Measurements from ENCODE around the gene CS.

DNA sequence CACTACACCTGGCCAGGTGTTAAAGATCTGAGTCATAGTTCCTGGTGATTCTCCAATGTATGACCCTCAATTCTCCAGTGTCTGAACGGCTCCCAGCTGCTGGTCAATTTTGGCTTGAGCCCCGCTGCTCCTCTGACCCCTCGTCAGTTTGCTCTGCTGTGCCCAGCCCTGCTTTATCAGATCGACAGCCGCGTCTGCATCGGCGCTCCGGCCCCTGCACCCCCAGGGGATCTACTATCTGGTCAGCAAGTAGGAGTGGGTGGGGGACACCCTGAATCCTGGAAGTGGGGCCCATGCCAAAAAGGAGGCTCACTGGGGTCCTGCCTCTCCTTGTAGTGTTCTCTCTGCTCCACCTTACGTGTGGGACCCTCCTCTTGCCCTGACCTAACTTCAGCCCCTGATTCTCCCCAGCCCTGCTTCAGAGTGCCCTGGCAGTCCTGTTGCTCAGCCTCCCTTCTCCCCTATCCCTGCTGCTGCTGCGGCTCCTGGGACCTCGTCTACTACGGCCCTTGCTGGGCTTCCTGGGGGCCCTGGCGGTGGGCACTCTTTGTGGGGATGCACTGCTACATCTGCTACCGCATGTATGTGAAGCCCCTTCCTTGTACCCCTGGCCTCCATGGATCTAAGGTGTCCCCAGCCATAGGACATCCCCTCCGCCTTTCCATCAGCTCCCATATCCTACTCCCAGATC is 65.2 kb downstream of the CS start:
- TF ChIP-seq, protein P1, sequence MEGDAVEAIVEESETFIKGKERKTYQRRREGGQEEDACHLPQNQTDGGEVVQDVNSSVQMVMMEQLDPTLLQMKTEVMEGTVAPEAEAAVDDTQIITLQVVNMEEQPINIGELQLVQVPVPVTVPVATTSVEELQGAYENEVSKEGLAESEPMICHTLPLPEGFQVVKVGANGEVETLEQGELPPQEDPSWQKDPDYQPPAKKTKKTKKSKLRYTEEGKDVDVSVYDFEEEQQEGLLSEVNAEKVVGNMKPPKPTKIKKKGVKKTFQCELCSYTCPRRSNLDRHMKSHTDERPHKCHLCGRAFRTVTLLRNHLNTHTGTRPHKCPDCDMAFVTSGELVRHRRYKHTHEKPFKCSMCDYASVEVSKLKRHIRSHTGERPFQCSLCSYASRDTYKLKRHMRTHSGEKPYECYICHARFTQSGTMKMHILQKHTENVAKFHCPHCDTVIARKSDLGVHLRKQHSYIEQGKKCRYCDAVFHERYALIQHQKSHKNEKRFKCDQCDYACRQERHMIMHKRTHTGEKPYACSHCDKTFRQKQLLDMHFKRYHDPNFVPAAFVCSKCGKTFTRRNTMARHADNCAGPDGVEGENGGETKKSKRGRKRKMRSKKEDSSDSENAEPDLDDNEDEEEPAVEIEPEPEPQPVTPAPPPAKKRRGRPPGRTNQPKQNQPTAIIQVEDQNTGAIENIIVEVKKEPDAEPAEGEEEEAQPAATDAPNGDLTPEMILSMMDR (IDR thresholded peaks at IDR 0.05) = no peak
- no peak for TF ChIP-seq EZH2phosphoT487 (IDR thresholded peaks at IDR 0.05)

Measured in neural progenitor cell (in vitro differentiated cells).